GM12892 (cell line): ENCODE measurements around the gene ACTRT3.

Experiments used
- POLR2A ChIP-seq: IDR thresholded peaks from 2 replicates; pipeline ENCODE4 v1.6.1; 2011; ENCODE audit warnings: low read depth, low read length, control low read depth
- POLR2AphosphoS5 ChIP-seq: IDR thresholded peaks from 2 replicates; pipeline ENCODE4 v1.6.1; 2011; ENCODE audit warnings: low read depth, low read length, control low read depth
- TAF1 ChIP-seq: IDR thresholded peaks from 2 replicates; pipeline ENCODE4 v1.6.1; 2011; ENCODE audit warnings: low read depth, mild to moderate bottlenecking, control low read depth, low read length, borderline replicate concordance

DNA sequence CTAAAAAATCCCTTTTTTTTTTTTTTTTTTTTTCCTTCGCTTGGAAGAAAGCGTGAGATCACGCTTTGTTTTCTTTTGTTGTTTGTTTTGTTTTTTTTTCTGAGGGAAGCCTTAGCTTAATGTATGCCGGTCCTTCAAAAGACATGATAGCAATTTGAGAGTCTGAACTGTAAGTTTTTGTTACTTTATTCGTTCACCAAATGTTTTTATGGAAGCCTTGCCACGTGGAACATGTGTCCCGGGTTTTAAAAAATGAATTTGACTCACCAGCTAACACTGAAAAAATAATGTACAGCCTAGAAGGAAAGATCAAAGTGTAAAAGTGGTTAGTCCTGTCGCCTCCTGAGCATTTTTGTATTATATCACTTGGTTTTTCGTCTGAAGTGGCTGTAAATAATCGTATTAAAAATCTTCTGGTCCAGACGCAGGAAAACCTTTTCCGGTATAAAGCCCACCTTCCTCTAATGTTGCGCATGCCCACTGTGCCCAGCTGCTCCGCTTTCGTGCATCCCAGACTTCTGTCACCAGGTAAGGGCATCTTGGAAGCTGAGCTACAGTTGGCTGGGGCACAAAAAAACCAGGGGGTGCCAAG is 3.0 kb upstream of the ACTRT3 start:
- TF ChIP-seq POLR2A (no peak), POLR2AphosphoS5 (no peak), TAF1 (no peak)
